Myocyte (in vitro differentiated cells): ENCODE results near the gene ANO3. TPM values are rescaled to one million over a fixed set of nuclear protein-coding genes. Genes with fewer than 3 reads are reported as not detected.

ENCODE experiments used
- DNase-seq: peaks from one replicate; pipeline ENCODE4 v3.0.0-alpha.2; 2012; ENCODE audit warnings: low read depth
- total RNA-seq: library from RNA; depleted of rRNA; stranded (reverse); fragments of >200 nt; gene quantifications from 2 replicates; pipeline ENCODE4 v1.2.3, GENCODE V29; 2014

The ANO3 gene
- total RNA-seq, 1 donor from 2014 or later, result not detected

DNA sequence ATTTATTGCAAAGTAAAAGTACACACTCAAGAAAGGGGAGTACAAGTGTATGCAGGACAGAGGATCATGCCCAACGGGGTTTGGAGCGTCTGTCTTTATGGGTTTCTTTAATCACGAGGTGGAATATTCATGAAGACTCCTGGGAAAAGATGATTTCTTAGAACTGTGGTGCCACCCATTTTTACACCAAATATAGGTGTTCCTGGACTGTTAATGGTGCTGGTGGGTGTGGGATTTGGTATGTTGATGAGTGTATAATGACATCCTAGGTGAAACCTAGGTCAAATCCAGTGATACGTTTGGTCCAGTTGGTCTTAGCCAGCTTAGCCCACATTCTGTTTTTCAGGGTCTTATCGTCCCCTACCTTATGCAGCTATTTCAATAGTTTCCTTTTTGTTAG is 21.1 kb downstream of the ANO3 start:
- no peak for DNase-seq

DNA sequence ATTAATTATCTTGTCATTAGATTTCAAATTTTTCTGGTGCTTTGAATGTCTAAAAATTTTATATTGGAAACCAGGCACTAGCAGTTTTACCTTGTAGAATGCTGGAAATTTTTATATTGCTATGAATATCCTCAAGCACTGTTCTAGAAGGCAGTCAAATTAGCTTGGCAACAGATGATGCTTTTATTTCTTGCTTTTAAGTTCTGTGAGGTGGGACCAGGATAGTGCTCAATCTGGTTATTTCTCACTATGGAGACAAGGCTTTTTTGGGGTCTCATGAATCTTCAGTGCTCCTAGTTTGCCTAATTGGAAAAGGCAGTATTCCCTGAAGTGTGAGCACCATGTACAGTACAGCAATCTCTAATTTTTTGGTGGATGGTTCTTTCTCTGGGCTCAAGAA is 27.1 kb downstream of the ANO3 start:
- no peak for DNase-seq

DNA sequence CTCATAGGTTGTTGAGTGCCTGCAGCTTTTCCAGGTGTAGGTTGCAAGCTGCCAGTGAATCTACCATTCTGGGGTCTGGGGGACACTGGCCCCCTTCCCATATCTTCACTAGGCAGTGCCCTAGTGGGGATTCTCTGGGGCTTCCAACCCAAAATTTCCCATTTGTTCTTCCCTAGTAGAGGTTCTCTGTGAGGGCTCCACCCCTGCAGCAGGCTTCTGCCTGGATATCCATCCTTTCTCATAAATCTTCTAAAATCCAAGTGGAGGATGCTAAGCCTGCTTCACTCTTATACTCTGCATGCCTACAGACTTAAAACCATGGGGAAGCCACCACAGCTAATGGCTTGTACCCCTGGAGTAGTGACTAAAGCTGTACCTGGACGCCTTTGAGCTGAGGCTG is 33.4 kb downstream of the ANO3 start:
- DNase-seq, result no peak

DNA sequence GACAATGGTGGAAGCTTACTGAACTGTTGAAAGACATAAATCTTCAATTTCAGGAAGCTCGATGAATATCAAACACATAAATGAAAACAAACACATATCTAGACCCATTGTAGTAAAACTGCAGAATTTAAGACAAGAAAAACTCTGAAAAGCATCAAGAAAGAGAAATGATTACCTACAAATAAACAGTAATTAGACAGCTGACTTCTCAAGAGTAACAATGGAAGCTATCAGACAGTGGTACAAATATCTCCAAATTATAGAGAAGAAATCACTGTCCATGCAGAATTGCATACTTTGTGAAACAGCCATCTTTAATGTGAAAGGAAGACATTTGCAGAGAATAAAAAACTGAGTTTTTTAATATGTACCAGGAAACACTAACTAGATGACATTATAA is 45.7 kb downstream of the ANO3 start:
- no peak for DNase-seq

DNA sequence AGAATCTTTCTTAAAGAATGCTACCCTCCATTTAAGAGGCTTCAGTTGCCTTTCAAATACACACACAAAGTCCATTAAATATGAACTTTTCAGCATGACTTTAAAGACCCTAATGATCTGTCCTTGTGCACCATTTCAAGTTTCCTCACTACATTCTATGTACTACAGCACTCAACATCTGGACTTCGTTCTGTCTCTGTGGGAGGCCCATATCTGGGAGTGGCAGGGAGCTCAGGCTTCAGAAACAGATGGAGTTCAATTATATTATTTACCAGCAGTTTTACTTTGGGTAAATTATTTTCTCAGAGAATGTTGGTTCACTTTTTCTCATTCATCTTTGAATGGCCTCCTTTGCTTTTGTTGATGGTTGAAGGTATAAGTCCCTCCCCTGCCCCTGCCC is 67.4 kb downstream of the ANO3 start:
- DNase-seq, result no peak

DNA sequence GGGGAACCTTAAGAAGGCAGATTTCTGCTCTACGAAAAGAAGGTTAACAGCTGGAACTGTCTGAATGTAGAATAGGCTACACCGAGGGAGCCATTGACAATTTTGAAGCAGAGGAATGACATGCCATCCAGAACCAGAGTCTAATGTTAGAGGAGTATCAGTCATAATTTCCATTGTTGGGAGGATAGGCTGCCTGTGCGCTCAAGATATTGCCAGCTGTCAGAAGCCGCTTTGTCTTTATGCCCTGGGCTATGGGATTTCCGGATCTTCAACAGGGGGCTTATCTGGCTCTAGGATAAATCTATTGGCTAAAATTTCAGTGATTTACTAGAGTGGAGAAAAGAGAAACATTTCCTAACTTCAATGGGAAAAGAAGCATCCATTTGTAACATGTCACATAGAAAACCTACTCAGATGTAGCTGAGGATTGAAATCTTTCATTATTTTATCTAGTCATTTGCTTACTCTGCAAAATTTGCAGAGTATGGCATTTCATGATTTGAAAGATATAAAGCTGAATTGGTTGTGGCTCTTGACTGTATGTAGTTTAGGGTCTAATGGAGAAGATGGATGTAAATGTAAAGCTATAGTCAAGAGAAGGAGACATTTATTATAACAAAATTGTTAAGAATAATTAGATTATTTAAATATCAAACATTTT is 78.9 kb downstream of the ANO3 start:
- DNase-seq, result no peak

DNA sequence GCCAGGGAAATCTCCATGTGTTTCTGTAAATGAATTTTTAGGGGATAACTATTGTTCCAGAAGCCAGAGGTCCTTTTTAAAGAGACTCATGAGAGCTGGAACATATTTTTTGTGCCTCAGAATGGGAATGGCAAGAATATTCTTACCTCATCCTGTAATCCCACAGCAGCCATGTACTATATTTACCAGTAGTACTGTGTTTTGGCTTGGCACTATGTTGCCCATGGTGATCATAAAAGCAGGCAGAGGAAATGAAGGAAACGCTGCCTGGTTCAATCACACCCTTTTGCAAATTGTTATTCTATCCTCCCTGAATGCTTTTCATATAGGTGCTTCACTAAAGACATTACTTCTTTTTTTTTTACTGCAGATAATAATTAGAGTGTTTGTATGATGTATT is 81.0 kb downstream of the ANO3 start:
- no peak for DNase-seq

DNA sequence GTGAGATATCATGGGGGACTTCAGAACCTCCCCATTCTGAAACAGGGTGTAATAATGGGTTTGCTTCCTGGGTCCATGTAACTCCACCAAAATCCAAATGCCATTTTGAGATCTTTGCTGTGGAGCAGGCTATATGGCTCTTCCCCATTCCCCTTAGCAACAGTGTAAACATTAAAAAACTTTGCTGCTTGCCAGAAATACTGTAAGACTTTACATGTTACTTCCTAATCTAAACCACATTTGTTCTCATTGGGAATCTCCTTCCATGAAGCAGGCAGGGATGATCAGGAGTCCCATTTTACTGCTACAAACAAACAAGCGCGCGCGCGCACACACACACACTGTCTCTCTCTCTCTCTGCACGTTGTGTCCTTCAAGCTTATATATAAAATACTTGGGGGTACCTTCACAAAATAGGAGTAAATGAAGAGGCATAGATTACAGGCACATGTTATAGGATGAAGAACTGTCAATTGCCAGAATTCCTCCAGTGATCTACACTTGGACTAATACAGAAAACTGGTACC is 86.5 kb downstream of the ANO3 start:
- DNase-seq, result no peak

DNA sequence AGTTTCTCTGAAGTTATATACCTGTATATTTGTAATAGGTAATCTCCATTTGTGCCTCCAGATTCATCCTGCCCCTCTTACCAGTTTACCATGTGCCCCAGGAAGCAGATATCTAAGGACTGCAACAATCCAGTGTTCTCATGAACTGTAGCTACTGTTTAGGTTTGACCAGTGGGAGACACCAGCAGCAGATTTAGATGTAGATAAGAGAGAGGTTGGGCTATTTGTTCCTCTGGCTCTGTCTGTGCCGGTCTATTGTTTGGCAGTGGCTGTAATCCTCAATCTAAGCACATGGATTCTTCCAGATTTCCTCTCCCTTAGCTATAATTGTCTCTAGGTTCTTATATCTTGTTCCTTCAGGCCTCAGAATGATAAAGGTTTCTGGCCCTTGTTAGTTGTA is 88.4 kb downstream of the ANO3 start:
- no peak for DNase-seq

DNA sequence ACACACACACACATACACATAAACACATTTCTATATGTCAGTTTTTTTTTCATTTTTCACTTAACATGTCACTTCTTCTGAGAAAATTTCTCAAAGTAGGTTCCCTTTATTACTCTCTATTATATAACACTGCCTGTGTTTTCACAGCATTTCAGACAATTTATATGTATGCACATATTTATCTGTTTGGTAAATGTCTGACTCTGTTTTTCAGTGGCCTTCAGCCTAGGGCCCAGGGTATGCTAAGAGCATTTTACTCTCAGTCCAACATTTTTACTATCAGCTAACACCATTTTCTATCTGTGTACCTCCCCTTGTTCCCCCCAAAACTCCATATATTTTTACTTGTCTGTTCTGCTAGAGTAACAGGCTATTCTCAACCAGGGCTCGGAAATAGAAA is 92.3 kb downstream of the ANO3 start:
- DNase-seq, result no peak

DNA sequence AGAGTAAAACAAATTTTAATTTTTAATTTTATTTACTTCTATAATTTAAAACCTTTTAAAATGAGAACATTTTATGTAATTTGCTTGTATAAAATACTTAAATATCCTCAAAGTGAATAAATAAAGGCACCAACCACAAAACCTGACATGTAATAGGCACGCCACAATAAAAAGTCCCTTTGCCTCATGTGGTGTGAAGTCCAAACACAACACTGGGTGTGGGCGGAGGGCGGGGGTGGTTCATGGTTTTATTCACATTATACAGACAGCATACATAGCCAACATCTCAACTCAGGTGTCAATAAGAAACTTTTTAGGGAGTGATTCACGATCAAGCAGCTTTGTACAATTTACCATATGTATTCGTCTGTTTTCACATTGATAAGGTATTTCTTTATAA is 107.9 kb downstream of the ANO3 start:
- no peak for DNase-seq

DNA sequence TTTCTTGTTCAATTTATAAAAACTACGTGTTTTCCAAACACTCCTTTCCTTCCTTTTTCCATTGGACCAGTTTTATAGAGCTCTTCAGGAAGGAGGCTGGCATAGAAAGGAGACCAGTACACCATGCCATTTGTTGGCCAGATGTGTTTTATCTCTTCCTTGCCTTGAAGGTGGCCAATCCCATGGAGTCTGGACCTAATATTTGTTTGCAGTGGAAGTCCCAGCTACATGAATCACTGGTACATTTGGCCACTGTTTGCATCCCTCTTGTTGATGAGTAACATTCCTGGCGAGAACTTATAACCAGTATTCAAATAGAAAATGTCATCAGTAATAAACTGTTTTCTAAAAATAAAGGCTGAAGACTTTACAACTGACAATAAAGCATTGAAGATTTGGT is 110.2 kb downstream of the ANO3 start:
- no peak for DNase-seq

DNA sequence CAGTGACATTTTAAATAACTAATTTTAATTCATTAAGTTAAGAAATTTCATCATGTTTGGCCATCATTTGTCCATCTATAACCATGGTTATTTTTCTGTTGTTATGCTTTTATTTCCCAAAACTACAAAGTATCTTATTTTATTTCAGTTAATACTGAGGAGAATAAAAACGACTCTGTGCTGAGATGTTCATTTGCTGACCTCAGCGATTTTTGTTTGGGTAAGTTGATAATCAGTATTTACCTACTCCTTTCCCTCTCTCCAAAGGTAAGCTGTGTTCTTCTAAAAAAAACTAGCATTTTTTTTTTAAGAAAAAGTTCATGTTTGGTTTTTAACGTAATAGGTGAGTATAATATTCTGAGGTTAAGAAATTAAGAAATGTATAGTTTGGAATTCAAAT is 111.7 kb downstream of the ANO3 start:
- DNase-seq, result no peak

DNA sequence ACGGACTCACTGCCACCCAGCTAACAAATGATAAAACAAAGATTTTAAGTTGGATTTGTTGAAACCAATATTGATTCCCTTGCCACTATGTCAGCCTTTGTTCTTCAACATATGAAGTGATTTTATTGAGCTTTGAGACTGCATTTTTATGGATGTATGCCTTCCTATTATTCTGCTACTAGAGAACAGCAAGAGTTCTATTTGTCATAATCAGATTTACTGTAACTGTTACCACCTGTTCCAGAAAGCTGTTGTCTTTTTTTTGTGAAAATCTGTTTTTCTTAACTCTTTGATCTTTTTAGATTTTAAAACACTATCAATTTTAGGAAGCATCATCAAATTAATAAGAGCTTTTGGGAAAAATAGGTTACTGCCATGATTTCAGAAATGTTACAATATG is 125.7 kb downstream of the ANO3 start:
- DNase-seq, result no peak

DNA sequence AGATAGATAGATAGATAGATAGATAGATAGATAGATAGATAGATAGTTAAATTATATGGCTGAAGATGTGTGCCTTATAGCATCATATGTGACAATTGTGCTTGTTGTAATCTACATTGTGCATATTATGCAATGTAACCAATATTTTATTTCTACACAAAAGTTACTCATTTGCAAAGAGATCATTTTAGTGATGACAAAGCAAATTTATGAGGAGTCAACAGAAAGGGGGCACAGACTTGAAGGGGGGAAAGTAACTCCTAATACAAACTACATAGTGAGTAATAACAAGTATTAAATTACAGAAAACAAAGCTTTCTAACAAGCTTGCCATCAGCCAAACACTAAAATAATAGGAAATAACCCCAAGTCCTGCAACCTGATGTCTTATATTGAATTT is 133.3 kb downstream of the ANO3 start:
- DNase-seq, result no peak

DNA sequence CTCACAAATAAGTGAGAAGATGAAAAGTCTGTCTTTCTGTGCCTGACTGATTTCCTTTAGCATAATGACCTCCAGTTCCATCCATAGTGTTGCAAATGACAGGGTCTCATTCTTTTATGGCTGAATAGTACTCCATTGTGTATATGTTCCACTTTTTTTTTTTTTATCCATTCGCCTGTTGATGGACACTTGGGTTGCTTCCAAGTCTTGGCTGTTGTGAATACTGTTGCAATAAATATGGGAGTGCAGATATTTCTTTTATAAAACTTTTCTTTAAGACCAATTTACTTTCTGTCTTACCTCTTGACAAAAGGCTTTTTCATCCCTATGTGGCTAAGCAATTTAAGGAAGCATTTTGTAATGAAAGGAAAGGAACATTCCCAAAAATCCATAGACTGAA is 135.6 kb downstream of the ANO3 start:
- no peak for DNase-seq

DNA sequence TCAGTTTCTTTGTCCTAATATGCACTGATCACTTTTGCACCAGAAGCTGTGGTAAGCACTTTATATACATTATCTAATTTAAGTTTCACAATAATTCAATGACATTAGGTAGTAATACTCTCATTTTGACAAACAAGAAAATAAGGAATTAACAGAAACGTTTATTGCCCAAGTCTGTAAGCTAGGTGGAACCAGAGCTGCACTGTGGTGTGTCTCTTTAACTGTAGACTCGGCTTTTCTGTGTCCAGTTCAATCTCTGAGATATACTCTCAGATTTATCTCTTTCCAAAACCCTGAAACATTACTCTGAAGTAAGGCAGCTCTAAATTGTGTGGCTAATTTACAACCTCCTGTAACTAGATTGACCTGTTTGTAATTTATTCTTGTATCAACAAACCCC is 139.1 kb downstream of the ANO3 start:
- no peak for DNase-seq

DNA sequence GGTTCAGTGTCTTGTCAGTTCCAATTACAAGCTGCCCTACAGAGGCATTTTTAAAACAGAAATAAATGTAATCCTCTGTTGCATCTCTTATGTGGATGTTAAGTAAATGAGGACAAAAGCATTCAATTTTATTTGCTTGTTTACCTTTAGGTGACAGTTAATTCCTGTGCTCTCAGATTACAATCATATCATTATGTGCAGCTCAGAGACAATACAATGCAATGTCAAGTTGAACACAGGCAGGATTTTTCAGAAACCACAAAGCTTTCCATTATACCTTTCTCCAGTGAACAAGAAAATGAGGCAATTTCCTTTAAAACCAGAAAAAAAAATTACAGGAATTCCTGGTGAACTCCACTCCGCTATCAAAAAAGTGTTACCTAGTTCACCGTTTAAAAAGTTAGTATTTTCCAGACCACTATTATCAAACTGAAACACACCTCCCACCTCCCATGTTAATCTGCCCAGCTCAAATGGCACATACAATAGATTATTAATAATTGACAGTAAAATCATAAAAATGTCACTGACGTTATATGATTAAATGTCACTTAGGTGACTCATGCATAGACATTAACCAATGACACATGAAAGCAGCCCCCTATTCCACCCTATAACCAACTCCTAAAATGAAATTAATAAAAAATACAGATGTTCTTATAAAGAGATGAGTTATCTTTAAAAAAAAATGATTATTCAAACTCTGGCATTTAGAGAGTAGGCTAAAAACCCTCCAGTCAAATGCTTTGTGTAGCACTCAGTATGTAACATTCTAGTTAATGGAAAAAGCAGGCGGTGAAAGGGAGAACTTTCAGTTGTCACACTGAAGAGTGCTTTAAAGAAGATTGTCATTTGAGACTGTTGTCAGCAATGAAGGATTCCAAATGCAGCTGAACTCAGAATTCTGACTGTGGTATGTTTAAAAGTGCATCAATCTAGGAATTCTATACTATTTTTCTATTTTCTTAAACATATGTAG is 141.6 kb downstream of the ANO3 start:
- no peak for DNase-seq

DNA sequence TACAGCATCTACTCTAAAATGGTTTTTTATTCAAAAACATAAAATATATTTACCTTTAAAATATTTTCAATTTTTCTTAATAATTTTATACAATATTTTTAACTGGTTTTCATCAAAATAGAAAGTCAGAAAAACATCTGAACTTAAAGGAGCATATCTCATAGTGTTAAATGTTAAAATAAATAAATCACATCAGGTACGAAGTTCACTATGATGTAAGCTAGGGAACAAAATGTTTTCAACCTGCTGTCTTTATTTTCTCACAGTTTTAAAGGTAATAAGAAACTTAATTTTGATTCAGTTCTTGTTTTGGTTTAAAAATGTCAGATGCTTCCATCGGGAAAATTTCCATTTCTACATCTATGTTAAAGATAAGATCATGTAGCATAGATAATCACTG is 142.5 kb downstream of the ANO3 start:
- no peak for DNase-seq

DNA sequence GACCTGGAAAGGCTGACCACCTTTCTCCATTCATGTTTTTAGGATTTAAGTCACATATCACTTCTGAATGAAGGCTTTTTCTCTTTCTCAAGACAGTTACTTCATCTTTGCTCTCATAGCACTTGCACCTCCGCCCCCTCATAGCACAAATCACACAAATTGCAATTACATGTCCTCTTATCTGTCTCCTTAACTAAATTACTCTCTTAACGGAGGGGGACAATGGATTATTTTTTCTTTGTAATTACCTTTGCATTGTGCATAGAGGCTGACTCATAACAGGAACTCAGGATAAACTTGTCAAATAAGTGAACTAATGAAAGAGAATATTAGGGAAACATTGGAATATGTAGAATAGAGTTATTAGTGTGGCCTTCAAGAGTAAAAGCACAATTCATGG is 145.5 kb downstream of the ANO3 start:
- no peak for DNase-seq

DNA sequence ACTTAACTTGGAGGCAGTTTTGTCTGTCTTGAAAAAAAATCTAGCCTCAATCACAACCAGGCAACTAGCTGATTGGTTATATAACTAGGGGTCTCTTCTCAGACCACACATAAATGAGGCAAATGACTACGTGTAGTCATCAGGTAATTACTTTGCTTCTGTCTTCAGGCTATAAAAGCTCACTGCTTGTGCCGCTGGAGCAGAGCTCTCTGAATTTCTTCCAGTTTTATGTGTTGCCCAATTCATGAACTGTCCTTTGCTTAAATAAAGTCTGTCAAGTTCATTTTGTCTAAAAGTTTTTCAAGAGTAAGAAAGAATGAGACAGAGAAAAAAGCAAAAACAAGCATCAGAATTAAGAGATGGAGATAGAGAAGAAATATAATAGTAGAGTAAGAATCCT is 146.8 kb downstream of the ANO3 start:
- DNase-seq, result no peak

DNA sequence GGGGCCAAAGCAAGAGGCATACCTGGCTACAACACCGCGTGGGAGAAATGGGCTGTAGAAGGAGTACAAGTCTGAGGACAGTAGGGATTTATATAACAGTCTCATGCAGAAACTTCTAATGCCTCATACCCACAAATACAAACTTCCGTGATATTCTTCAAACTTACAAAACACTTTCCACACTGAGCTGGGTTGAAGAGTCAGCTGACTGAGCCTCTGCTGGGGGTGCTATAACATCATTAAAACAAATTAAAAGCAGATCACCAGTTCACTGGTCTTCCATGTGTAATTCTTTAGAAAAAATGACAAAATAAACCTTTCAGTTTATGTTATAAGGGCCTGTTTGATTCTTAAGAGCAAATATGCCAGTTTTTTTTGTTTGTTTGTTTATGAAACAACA is 148.1 kb downstream of the ANO3 start:
- no peak for DNase-seq

DNA sequence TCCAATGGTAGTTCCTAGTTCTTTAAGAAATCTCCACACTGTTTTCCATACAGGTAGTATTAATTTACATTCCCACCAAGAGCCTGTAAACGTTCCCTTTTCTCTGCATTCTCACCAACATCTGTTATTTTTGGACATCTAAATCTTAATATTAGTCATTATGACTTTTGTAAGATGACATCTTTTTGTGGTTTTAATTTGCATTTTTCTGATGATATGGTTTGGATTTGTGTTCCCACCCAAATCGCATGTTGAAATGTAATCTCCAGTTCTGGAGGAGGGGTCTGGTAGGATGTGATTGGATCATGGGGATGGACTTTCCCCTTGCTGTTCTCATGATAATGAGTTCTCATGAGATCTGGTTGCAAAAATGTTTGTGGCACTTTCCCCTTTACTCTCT is 151.2 kb downstream of the ANO3 start:
- no peak for DNase-seq
